GM12878 (cell line): Measurements from ENCODE around the gene STK38. TPM values are rescaled to one million over a fixed set of nuclear protein-coding genes. Genes with fewer than 3 reads are reported as not detected.

Source experiments
- ATAC-seq: fragments of 200-7000 bp; cut with Tn5 transposase; 3 replicates; pipeline ENCODE4 v1.9.1; 2020; ENCODE audit warnings: mild to moderate bottlenecking, moderate library complexity
- BruUV-seq: library from RNA; stranded (reverse); fragments of 400-500 nt; replicated peaks from 2 replicates; lab custom pipeline; 2021; lab: Mats Ljungman, UMichigan
- CTCF ChIA-PET: fragments of 300-600 bp; sonication (Branson Sonifier 250); formaldehyde crosslinking; extraction: SDS; loops from one replicate; lab custom pipeline; 2021; ENCODE audit warnings: inconsistent platforms; lab: Yijun Ruan, JAX
- POLR2A ChIA-PET: fragments of 350-600 bp; formaldehyde crosslinking; extraction: SDS; loops from one replicate; lab custom pipeline; 2021; ENCODE audit warnings: inconsistent platforms; lab: Charles Lee
- RAD21 ChIA-PET: fragments of 300-600 bp; sonication (Branson Sonifier 250); formaldehyde crosslinking; loops from one replicate; lab custom pipeline; 2023; ENCODE audit warnings: antibody characterized with exemption; ENCODE audit not compliant: unreplicated experiment; lab: Charles Lee
- SMC1A ChIA-PET: fragments of 300-600 bp; sonication (Branson Sonifier 250); formaldehyde crosslinking; loops from one replicate; lab custom pipeline; 2023; ENCODE audit not compliant: unreplicated experiment, uncharacterized antibody; lab: Charles Lee
- DNase-seq: peaks from one replicate; pipeline ENCODE4 v3.0.0-alpha.2; 2011; ENCODE audit warnings: low read depth, low spot score
- FAIRE-seq: peaks from 3 replicates; lab custom pipeline; 2011; peaks lifted over from hg19 to GRCh38; lab: Jason Lieb, UNC
- H2AFZ ChIP-seq: 2 replicates; pipeline ENCODE4 v1.6.0; 2011; ENCODE audit warnings: low read depth, low read length, control low read depth; ENCODE audit not compliant: control insufficient read depth
- H3K27ac ChIP-seq: 2 replicates; pipeline ENCODE4 v1.5.1; 2011; ENCODE audit warnings: control low read depth; ENCODE audit not compliant: control insufficient read depth, insufficient read depth
- H3K27me3 ChIP-seq, 2 experiments: replicated peaks in 1 of 2; 2 replicates each; pipeline versions ENCODE4 v1.6.0 to v1.6.1; 2011; ENCODE audit warnings: low read length in 1 of 2; ENCODE audit not compliant: control insufficient read depth in 2 of 2, insufficient read depth in 2 of 2
- H3K36me3 ChIP-seq, 2 experiments: 2 replicates each; pipeline ENCODE4 v1.5.1; 2011; ENCODE audit warnings: low read length in 1 of 2; ENCODE audit not compliant: control insufficient read depth in 2 of 2, insufficient read depth in 2 of 2
- H3K4me1 ChIP-seq: 2 replicates; pipeline ENCODE4 v1.6.1; 2011; ENCODE audit warnings: mild to moderate bottlenecking, low read length, moderate library complexity, mixed read lengths; ENCODE audit not compliant: control insufficient read depth, insufficient read depth
- H3K4me2 ChIP-seq: 2 replicates; pipeline ENCODE4 v1.6.0; 2011; ENCODE audit warnings: control low read depth; ENCODE audit not compliant: control insufficient read depth, insufficient read depth
- H3K4me3 ChIP-seq: fragments of 200-600 bp; sonication (generic); 2 replicates; pipeline ENCODE4 v1.5.1; 2016
- H3K79me2 ChIP-seq: 2 replicates; pipeline ENCODE4 v1.6.0; 2011; ENCODE audit warnings: low read length; ENCODE audit not compliant: control insufficient read depth, insufficient read depth
- H3K9ac ChIP-seq: 2 replicates; pipeline ENCODE4 v1.8.0; 2011; ENCODE audit warnings: low read length, control low read depth, mixed read lengths; ENCODE audit not compliant: control insufficient read depth, insufficient read depth
- H3K9me3 ChIP-seq: replicated peaks from 3 replicates; pipeline ENCODE4 v1.5.1; 2011; ENCODE audit warnings: mild to moderate bottlenecking, low read length; ENCODE audit not compliant: control insufficient read depth, insufficient read depth
- H4K20me1 ChIP-seq: 2 replicates; pipeline ENCODE4 v1.6.0; 2011; ENCODE audit not compliant: control insufficient read depth, insufficient read depth
- HDAC2 ChIP-seq: fragments of 200-600 bp; sonication (generic); IDR thresholded peaks from 2 replicates; pipeline ENCODE4 v1.6.1; 2017
- IKZF2 ChIP-seq, 2 experiments: fragments of 450-650 bp; IDR thresholded peaks; 2 replicates each; pipeline ENCODE4 v1.6.1; 2017; ENCODE audit warnings: mild to moderate bottlenecking in 2 of 2, moderate library complexity in 2 of 2
- KDM1A ChIP-seq: fragments of 200-600 bp; sonication (generic); IDR thresholded peaks from 2 replicates; pipeline ENCODE4 v1.6.1; 2016; ENCODE audit warnings: borderline replicate concordance
- RAD51 ChIP-seq: fragments of 450-650 bp; IDR thresholded peaks from 2 replicates; pipeline ENCODE4 v1.6.1; 2016; ENCODE audit warnings: moderate library complexity, mild to moderate bottlenecking, inconsistent platforms
- TBL1XR1 ChIP-seq: IDR thresholded peaks from 2 replicates; pipeline ENCODE4 v1.6.1; 2012; ENCODE audit warnings: low read depth, low read length, improper control_type of control experiment
- in situ Hi-C: fragments of 300-500 bp; cut with MboI; formaldehyde crosslinking; loops from 9 replicates; pipeline ENCODE4 v1.14.3; 2018; ENCODE audit warnings: mixed read lengths
- intact Hi-C: fragments of 100-400 bp; cut with micrococcal nuclease; formaldehyde crosslinking; loops from one replicate; pipeline ENCODE4 v1.14.2; 2022; ENCODE audit not compliant: unreplicated experiment
- polyA plus RNA-seq, 11 experiments: library from polyadenylated mRNA; depleted of rRNA in 4 of 11; unstranded in 6 of 11; stranded (reverse) in 5 of 11; fragments of >200 nt; fragmentation: Nextera tagmentation in 4 of 11; fragmentation: Illumina TruSeq in 1 of 11; extraction: Ambion mirVana in 4 of 11; extraction: Trizol in 1 of 11; gene quantifications; 1 replicate in 1 of 11; 2 replicates in 10 of 11; pipeline versions ENCODE4 v1.2.1 to v1.2.3, GENCODE V29; 2011 to 2016; ENCODE audit warnings: inconsistent platforms in 2 of 11, missing spikeins in 2 of 11, low read depth in 1 of 11
- total RNA-seq, 4 experiments: library from RNA; depleted of rRNA in 3 of 4; stranded (reverse); fragments of >200 nt in 3 of 4; fragmentation: Illumina TruSeq in 1 of 4; extraction: Trizol in 1 of 4; gene quantifications; 2 replicates each; pipeline versions ENCODE4 v1.2.1 to v1.2.3, GENCODE V29; 2013 to 2021
- TF ChIP-seq, protein P1 (sequence below): fragments of 450-650 bp; IDR thresholded peaks from 2 replicates; pipeline ENCODE4 v1.6.1; 2014; ENCODE audit warnings: mild to moderate bottlenecking
- TF ChIP-seq, protein P2 (sequence below): IDR thresholded peaks from 2 replicates; pipeline ENCODE4 v1.6.1; 2012; ENCODE audit warnings: mild to moderate bottlenecking, low read depth, low read length
- TF ChIP-seq, protein P3 (sequence below): fragments of 450-650 bp; IDR thresholded peaks from 2 replicates; pipeline ENCODE4 v1.6.1; 2017; ENCODE audit warnings: mild to moderate bottlenecking, low read depth, inconsistent platforms; ENCODE audit not compliant: poor library complexity, severe bottlenecking

STK38 gene
- total and polyA plus RNA-seq, 10 of the 15 experiments (the other 5 are each of a cell fraction or from before 2014, with no cell fraction given) = 4.1 to 18.7 (median 13.6) TPM

GRCh38 chr6:36460916-36461315 lies 86.4 kb downstream of the STK38 start:
- no TSS peak for BruUV-seq
- POLR2A ChIA-PET = interaction anchor here (1.1 kb wide), 1 partner anchor 9 kb away, joined by 3 read pairs; no protein-coding TSS in a partner anchor

More at GRCh38 chr6:36460916-36461315, 86.4 kb downstream of the STK38 start:
- peaks cover 29% of the 10 kb centered on the region for H3K79me2 ChIP-seq
- H4K20me1 ChIP-seq = no peaks in the 10 kb centered on the region
- no peaks in the 10 kb centered on the region for H3K4me1 ChIP-seq
- ChIA-PET RAD21 (no interaction called here), CTCF (interaction anchor here (0.5 to 1.3 kb wide), 3 partner anchors 9 to 17 kb away, joined by 3 to 4 read pairs (median 3); no protein-coding TSS in a partner anchor), SMC1A (interaction anchor here (0.6 to 3.6 kb wide), 3 partner anchors 10 to 18 kb away, joined by 3 to 14 read pairs (median 6); partner anchors contain the start of gene KCTD20)
- intact Hi-C loops (no loop called here), in situ Hi-C loops (no loop called here)
- ATAC-seq (no peak), FAIRE-seq (no peak), DNase-seq (no peak)
- no peak overlapping the region for H3K9ac ChIP-seq
- no peaks in the 10 kb centered on the region for H3K9me3 ChIP-seq
- H3K36me3 ChIP-seq = peaks cover 0 to 2% of the 10 kb centered on the region in 2 experiments; a peak in 1 of 4 replicates
- no peak for TF ChIP-seq KDM1A
- TF ChIP-seq, protein P1, sequence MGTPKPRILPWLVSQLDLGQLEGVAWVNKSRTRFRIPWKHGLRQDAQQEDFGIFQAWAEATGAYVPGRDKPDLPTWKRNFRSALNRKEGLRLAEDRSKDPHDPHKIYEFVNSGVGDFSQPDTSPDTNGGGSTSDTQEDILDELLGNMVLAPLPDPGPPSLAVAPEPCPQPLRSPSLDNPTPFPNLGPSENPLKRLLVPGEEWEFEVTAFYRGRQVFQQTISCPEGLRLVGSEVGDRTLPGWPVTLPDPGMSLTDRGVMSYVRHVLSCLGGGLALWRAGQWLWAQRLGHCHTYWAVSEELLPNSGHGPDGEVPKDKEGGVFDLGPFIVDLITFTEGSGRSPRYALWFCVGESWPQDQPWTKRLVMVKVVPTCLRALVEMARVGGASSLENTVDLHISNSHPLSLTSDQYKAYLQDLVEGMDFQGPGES = no peak
- TF ChIP-seq, protein P2, sequence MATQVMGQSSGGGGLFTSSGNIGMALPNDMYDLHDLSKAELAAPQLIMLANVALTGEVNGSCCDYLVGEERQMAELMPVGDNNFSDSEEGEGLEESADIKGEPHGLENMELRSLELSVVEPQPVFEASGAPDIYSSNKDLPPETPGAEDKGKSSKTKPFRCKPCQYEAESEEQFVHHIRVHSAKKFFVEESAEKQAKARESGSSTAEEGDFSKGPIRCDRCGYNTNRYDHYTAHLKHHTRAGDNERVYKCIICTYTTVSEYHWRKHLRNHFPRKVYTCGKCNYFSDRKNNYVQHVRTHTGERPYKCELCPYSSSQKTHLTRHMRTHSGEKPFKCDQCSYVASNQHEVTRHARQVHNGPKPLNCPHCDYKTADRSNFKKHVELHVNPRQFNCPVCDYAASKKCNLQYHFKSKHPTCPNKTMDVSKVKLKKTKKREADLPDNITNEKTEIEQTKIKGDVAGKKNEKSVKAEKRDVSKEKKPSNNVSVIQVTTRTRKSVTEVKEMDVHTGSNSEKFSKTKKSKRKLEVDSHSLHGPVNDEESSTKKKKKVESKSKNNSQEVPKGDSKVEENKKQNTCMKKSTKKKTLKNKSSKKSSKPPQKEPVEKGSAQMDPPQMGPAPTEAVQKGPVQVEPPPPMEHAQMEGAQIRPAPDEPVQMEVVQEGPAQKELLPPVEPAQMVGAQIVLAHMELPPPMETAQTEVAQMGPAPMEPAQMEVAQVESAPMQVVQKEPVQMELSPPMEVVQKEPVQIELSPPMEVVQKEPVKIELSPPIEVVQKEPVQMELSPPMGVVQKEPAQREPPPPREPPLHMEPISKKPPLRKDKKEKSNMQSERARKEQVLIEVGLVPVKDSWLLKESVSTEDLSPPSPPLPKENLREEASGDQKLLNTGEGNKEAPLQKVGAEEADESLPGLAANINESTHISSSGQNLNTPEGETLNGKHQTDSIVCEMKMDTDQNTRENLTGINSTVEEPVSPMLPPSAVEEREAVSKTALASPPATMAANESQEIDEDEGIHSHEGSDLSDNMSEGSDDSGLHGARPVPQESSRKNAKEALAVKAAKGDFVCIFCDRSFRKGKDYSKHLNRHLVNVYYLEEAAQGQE = no peak
- TF ChIP-seq RAD51 = no peak
- TF ChIP-seq TBL1XR1 = no peak
- TF ChIP-seq, protein P3, sequence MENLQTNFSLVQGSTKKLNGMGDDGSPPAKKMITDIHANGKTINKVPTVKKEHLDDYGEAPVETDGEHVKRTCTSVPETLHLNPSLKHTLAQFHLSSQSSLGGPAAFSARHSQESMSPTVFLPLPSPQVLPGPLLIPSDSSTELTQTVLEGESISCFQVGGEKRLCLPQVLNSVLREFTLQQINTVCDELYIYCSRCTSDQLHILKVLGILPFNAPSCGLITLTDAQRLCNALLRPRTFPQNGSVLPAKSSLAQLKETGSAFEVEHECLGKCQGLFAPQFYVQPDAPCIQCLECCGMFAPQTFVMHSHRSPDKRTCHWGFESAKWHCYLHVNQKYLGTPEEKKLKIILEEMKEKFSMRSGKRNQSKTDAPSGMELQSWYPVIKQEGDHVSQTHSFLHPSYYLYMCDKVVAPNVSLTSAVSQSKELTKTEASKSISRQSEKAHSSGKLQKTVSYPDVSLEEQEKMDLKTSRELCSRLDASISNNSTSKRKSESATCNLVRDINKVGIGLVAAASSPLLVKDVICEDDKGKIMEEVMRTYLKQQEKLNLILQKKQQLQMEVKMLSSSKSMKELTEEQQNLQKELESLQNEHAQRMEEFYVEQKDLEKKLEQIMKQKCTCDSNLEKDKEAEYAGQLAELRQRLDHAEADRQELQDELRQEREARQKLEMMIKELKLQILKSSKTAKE = no peak
- no peak for TF ChIP-seq IKZF2 (IDR thresholded peaks at IDR 0.05)
- no peak for TF ChIP-seq HDAC2
- H3K4me3 ChIP-seq = no peak overlapping the region
- H3K4me2 ChIP-seq = no peak overlapping the region
- no peak overlapping the region for H3K27ac ChIP-seq
- no peaks in the 10 kb centered on the region for H3K27me3 ChIP-seq
- no peak overlapping the region for H2AFZ ChIP-seq
